ENCODE measurements around the gene CHD8.

The CHD8 gene

DNA sequence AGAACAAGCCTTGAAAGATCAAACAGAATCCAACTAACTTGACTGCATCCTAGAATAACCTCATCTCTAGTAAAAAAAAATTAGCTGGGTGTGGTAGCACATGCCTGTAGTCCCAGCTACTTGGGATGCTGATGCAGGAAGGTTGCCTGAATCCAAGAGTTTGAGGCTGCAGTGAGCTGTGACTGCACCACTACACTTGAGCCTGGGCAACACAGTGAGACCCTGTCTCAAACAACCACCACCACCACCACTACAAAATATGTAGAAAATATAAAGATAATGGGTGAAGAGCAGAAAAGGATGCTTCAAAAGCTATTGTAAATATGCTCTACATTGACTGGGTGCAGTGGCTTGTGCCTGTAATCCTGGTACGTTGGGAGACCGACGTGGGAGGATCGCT is 99.4 kb downstream of the CHD8 start:
- DNase-seq: no peak

- no peak for DNase-seq
Observed at GRCh38 chr14:21352587-21352986, 103.3 kb downstream of the CHD8 start.

- DNase-seq: no peak
Observed at GRCh38 chr14:21350539-21350938, 105.4 kb downstream of the CHD8 start.

DNA sequence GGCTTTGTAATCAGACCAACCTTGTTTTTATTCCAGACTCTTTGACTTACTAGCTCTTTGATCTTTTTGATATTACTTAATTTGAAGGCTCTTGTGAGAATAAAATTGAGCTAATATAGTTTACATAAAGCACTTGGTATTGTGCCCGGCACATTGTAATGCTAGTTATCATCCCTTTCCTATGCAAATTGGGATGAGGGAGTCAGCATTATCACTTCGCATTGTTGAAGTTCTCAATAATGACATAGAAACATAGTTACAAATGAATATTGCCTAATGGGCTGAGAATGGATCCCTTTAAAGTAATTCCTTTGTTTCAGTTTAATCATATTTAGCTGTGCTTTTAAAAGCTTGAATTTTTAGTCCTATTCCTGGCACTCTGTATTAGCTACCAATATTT is 108.7 kb downstream of the CHD8 start:
- no peak for DNase-seq

GRCh38 chr14:21346532-21347135 is 109.3 kb downstream of the CHD8 start:
- no peak for DNase-seq

- DNase-seq: no peak
Observed at GRCh38 chr14:21343035-21343794, 112.7 kb downstream of the CHD8 start.
